GM23338 (cell line): ENCODE results near the gene DGKD. TPM values are rescaled to one million over a fixed set of nuclear protein-coding genes. Genes with fewer than 3 reads are reported as not detected.

Experiments
- ATAC-seq: fragments of 200-7000 bp; cut with Tn5 transposase; 3 replicates; pipeline ENCODE4 v1.9.1; 2020
- DNase-seq: peaks from one replicate; pipeline ENCODE4 v3.0.0-alpha.2; 2015; ENCODE audit warnings: low spot score
- H2AFZ ChIP-seq: fragments of 200-600 bp; sonication (generic); 2 replicates; pipeline ENCODE4 v1.8.0; 2016; ENCODE audit warnings: antibody characterized with exemption, mild to moderate bottlenecking, moderate library complexity
- H3F3A ChIP-seq: fragments of 200-600 bp; sonication (generic); replicated peaks from 2 replicates; pipeline ENCODE4 v1.8.0; 2017; ENCODE audit warnings: antibody characterized with exemption, mixed run types, low read depth
- H3K27ac ChIP-seq: fragments of 200-600 bp; sonication (generic); 2 replicates; pipeline ENCODE4 v1.6.1; 2016; ENCODE audit warnings: low read depth
- H3K27me3 ChIP-seq: fragments of 200-600 bp; sonication (generic); 2 replicates; pipeline ENCODE4 v1.8.0; 2016; ENCODE audit warnings: mild to moderate bottlenecking, mixed run types, moderate library complexity; ENCODE audit not compliant: insufficient read depth
- H3K36me3 ChIP-seq: fragments of 200-600 bp; sonication (generic); 2 replicates; pipeline ENCODE4 v1.8.0; 2016; ENCODE audit warnings: mild to moderate bottlenecking; ENCODE audit not compliant: insufficient read depth
- H3K4me1 ChIP-seq: fragments of 200-600 bp; sonication (generic); 2 replicates; pipeline ENCODE4 v1.8.0; 2016; ENCODE audit warnings: mild to moderate bottlenecking, moderate library complexity; ENCODE audit not compliant: insufficient read depth
- H3K4me2 ChIP-seq: fragments of 200-600 bp; sonication (generic); 2 replicates; pipeline ENCODE4 v1.7.1; 2017; ENCODE audit warnings: mixed run types
- H3K4me3 ChIP-seq: fragments of 200-600 bp; sonication (generic); 2 replicates; pipeline ENCODE4 v1.6.1; 2016; ENCODE audit warnings: mixed run types
- H3K79me2 ChIP-seq: fragments of 200-600 bp; sonication (generic); replicated peaks from 2 replicates; pipeline ENCODE4 v1.8.0; 2017; ENCODE audit warnings: mild to moderate bottlenecking; ENCODE audit not compliant: insufficient read depth
- H3K9me2 ChIP-seq: fragments of 200-600 bp; sonication (generic); 2 replicates; pipeline ENCODE4 v1.8.0; 2017; ENCODE audit not compliant: insufficient read depth
- H4K20me1 ChIP-seq: fragments of 200-600 bp; sonication (generic); replicated peaks from 2 replicates; pipeline ENCODE4 v1.8.0; 2017; ENCODE audit warnings: mild to moderate bottlenecking; ENCODE audit not compliant: insufficient read depth
- H3K27ac Mint-ChIP-seq: 2 replicates; pipeline ENCODE4 v1.8.0; 2020; ENCODE audit warnings: inconsistent platforms, mild to moderate bottlenecking, moderate library complexity, mixed read lengths
- H3K27me3 Mint-ChIP-seq: 3 replicates; pipeline ENCODE4 v1.8.0; 2022; ENCODE audit warnings: low read depth, mild to moderate bottlenecking, moderate library complexity, mixed read lengths, inconsistent platforms; ENCODE audit not compliant: insufficient read depth, poor library complexity
- H3K36me3 Mint-ChIP-seq: 3 replicates; pipeline ENCODE4 v1.8.0; 2021; ENCODE audit warnings: low read depth, mild to moderate bottlenecking, inconsistent platforms, moderate library complexity, mixed read lengths
- H3K4me1 Mint-ChIP-seq: 3 replicates; pipeline ENCODE4 v1.8.0; 2020; ENCODE audit warnings: mild to moderate bottlenecking, inconsistent platforms, mixed read lengths
- H3K4me3 Mint-ChIP-seq: 3 replicates; pipeline ENCODE4 v1.8.0; 2021; ENCODE audit warnings: moderate library complexity, mild to moderate bottlenecking, inconsistent platforms, mixed read lengths
- H3K9me3 Mint-ChIP-seq: 3 replicates; pipeline ENCODE4 v1.8.0; 2020; ENCODE audit warnings: moderate library complexity, mild to moderate bottlenecking, inconsistent platforms, mixed read lengths
- EZH2phosphoT487 ChIP-seq: fragments of 200-600 bp; sonication (generic); IDR thresholded peaks from one replicate; pipeline ENCODE4 v1.8.1; 2018; ENCODE audit warnings: antibody characterized with exemption; ENCODE audit not compliant: unreplicated experiment
- JUNB ChIP-seq: IDR thresholded peaks from one replicate; pipeline ENCODE4 v1.6.1; 2016; ENCODE audit warnings: antibody characterized with exemption; ENCODE audit not compliant: unreplicated experiment
- NANOG ChIP-seq: IDR thresholded peaks from 2 replicates; pipeline ENCODE4 v1.6.1; 2016; ENCODE audit warnings: antibody characterized with exemption, borderline replicate concordance
- ZNF114 ChIP-seq: fragments of 250-450 bp; sonication (Bioruptor Pico); IDR thresholded peaks from 2 replicates; pipeline ENCODE4 v1.5.0; 2020; ENCODE audit warnings: mild to moderate bottlenecking, moderate library complexity
- ZNF331 ChIP-seq: fragments of 250-450 bp; sonication (Bioruptor Pico); IDR thresholded peaks from 2 replicates; pipeline ENCODE4 v1.5.0; 2020; ENCODE audit warnings: low read depth, mild to moderate bottlenecking, moderate library complexity
- polyA plus RNA-seq: library from polyadenylated mRNA; unstranded; fragments of >200 nt; fragmentation: Nextera tagmentation; extraction: Ambion mirVana; gene quantifications from 2 replicates; pipeline ENCODE4 v1.2.1, GENCODE V29; 2016
- total RNA-seq: library from RNA; depleted of rRNA; stranded (reverse); fragments of >200 nt; shearing (Covaris generic); gene quantifications from 2 replicates; pipeline ENCODE4 v1.2.3, GENCODE V29; 2014
- TF ChIP-seq, protein P1 (sequence below): fragments of 250-450 bp; sonication (Bioruptor Pico); IDR thresholded peaks from 2 replicates; pipeline ENCODE4 v1.5.0; 2020; ENCODE audit warnings: mild to moderate bottlenecking, moderate library complexity
- TF ChIP-seq, protein P2 (sequence below): IDR thresholded peaks from one replicate; pipeline ENCODE4 v1.6.1; 2018; ENCODE audit warnings: antibody characterized with exemption; ENCODE audit not compliant: unreplicated experiment
- TF ChIP-seq, protein P3 (sequence below), 2 experiments: fragments of 200-600 bp in 1 of 2; sonication (generic) in 1 of 2; conservative IDR thresholded peaks; 2 replicates each; pipeline versions ENCODE4 v1.5.1 to v1.6.1; 2016 to 2017; ENCODE audit warnings: antibody characterized with exemption in 2 of 2, low read depth in 2 of 2, mild to moderate bottlenecking in 2 of 2, moderate library complexity in 1 of 2

The DGKD gene
- total and polyA plus RNA-seq, 2 experiments from 2014 or later = 11.1 to 23.4 TPM

DNA sequence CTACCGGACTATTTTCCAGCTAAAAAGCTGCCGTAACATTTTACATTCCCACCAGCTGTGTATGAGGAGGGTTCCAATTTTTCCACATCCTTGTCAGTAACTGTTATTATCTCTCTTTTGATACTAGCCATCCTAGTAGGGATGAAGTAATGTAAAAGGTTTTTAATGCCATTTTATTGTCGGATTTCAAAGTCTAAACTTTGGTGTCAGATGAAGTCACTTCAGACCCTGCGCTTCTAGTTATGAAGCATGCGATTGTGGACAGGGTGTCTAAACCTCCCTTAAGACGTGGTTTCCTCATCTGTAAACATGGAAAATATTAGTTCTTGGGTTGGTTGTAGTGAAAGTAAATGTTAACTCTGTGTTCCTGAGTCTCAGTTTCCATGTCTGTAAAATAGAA lies 4.7 kb downstream of the DGKD start (continued):
- TF ChIP-seq, protein P1, sequence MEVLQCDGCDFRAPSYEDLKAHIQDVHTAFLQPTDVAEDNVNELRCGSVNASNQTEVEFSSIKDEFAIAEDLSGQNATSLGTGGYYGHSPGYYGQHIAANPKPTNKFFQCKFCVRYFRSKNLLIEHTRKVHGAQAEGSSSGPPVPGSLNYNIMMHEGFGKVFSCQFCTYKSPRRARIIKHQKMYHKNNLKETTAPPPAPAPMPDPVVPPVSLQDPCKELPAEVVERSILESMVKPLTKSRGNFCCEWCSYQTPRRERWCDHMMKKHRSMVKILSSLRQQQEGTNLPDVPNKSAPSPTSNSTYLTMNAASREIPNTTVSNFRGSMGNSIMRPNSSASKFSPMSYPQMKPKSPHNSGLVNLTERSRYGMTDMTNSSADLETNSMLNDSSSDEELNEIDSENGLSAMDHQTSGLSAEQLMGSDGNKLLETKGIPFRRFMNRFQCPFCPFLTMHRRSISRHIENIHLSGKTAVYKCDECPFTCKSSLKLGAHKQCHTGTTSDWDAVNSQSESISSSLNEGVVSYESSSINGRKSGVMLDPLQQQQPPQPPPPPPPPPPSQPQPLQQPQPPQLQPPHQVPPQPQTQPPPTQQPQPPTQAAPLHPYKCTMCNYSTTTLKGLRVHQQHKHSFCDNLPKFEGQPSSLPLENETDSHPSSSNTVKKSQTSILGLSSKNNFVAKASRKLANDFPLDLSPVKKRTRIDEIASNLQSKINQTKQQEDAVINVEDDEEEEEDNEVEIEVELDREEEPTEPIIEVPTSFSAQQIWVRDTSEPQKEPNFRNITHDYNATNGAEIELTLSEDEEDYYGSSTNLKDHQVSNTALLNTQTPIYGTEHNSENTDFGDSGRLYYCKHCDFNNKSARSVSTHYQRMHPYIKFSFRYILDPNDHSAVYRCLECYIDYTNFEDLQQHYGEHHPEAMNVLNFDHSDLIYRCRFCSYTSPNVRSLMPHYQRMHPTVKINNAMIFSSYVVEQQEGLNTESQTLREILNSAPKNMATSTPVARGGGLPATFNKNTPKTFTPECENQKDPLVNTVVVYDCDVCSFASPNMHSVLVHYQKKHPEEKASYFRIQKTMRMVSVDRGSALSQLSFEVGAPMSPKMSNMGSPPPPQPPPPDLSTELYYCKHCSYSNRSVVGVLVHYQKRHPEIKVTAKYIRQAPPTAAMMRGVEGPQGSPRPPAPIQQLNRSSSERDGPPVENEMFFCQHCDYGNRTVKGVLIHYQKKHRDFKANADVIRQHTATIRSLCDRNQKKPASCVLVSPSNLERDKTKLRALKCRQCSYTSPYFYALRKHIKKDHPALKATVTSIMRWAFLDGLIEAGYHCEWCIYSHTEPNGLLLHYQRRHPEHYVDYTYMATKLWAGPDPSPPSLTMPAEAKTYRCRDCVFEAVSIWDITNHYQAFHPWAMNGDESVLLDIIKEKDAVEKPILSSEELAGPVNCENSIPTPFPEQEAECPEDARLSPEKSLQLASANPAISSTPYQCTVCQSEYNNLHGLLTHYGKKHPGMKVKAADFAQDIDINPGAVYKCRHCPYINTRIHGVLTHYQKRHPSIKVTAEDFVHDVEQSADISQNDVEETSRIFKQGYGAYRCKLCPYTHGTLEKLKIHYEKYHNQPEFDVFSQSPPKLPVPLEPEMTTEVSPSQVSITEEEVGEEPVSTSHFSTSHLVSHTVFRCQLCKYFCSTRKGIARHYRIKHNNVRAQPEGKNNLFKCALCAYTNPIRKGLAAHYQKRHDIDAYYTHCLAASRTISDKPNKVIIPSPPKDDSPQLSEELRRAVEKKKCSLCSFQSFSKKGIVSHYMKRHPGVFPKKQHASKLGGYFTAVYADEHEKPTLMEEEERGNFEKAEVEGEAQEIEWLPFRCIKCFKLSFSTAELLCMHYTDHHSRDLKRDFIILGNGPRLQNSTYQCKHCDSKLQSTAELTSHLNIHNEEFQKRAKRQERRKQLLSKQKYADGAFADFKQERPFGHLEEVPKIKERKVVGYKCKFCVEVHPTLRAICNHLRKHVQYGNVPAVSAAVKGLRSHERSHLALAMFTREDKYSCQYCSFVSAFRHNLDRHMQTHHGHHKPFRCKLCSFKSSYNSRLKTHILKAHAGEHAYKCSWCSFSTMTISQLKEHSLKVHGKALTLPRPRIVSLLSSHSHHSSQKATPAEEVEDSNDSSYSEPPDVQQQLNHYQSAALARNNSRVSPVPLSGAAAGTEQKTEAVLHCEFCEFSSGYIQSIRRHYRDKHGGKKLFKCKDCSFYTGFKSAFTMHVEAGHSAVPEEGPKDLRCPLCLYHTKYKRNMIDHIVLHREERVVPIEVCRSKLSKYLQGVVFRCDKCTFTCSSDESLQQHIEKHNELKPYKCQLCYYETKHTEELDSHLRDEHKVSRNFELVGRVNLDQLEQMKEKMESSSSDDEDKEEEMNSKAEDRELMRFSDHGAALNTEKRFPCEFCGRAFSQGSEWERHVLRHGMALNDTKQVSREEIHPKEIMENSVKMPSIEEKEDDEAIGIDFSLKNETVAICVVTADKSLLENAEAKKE = no peak
- TF ChIP-seq, protein P2, sequence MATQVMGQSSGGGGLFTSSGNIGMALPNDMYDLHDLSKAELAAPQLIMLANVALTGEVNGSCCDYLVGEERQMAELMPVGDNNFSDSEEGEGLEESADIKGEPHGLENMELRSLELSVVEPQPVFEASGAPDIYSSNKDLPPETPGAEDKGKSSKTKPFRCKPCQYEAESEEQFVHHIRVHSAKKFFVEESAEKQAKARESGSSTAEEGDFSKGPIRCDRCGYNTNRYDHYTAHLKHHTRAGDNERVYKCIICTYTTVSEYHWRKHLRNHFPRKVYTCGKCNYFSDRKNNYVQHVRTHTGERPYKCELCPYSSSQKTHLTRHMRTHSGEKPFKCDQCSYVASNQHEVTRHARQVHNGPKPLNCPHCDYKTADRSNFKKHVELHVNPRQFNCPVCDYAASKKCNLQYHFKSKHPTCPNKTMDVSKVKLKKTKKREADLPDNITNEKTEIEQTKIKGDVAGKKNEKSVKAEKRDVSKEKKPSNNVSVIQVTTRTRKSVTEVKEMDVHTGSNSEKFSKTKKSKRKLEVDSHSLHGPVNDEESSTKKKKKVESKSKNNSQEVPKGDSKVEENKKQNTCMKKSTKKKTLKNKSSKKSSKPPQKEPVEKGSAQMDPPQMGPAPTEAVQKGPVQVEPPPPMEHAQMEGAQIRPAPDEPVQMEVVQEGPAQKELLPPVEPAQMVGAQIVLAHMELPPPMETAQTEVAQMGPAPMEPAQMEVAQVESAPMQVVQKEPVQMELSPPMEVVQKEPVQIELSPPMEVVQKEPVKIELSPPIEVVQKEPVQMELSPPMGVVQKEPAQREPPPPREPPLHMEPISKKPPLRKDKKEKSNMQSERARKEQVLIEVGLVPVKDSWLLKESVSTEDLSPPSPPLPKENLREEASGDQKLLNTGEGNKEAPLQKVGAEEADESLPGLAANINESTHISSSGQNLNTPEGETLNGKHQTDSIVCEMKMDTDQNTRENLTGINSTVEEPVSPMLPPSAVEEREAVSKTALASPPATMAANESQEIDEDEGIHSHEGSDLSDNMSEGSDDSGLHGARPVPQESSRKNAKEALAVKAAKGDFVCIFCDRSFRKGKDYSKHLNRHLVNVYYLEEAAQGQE = no peak

DNA sequence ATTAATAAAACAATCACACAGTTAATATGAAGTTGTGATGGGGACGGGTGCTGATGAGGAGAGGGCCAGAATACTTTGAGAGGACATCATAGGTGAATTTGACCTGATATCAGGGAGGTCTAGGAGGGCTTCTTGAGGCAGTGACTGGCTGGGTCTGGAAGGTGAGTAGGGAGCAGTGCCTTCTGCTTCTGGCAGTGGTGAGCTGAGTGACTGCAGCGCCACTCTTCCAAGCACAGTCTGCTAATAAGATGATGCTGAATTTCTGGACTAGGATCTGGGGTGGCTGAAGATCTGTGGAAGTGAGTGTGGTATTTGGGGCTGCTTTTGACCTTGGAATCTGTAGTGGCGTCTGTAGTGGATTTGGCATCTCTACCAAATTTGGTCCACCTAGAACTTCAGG lies 5.5 kb downstream of the DGKD start:
- Histone ChIP-seq H3K27me3 (peaks cover 16% of the 10 kb centered on the region), H3K36me3 (0 out of 2 replicates have a peak, but pooled peaks cover 3% of the 10 kb centered on the region), H3K4me1 (0 out of 2 replicates have a peak, but pooled peaks cover 5% of the 10 kb centered on the region), H3K79me2 (peaks cover 68% of the 10 kb centered on the region), H3K4me2 (no peak overlapping the region), H4K20me1 (peaks cover 20% of the 10 kb centered on the region), H2AFZ (no peak overlapping the region), H3K9me2 (no peaks in the 10 kb centered on the region), H3K4me3 (no peak overlapping the region), H3K27ac (no peak overlapping the region), H3F3A (no peaks in the 10 kb centered on the region)
- Mint-ChIP-seq H3K4me3 (no peak overlapping the region), H3K4me1 (peaks cover 19% of the 10 kb centered on the region), H3K27me3 (peaks cover 11% of the 10 kb centered on the region), H3K27ac (no peak overlapping the region), H3K36me3 (no peaks in the 10 kb centered on the region), H3K9me3 (no peaks in the 10 kb centered on the region)
- no peak for ATAC-seq
- TF ChIP-seq ZNF331 (no peak), NANOG (no peak), JUNB (no peak), EZH2phosphoT487 (no peak), ZNF114 (CRISPR knock-in tag) (no peak)
- TF ChIP-seq, protein P2 = no peak
- TF ChIP-seq, protein P3, sequence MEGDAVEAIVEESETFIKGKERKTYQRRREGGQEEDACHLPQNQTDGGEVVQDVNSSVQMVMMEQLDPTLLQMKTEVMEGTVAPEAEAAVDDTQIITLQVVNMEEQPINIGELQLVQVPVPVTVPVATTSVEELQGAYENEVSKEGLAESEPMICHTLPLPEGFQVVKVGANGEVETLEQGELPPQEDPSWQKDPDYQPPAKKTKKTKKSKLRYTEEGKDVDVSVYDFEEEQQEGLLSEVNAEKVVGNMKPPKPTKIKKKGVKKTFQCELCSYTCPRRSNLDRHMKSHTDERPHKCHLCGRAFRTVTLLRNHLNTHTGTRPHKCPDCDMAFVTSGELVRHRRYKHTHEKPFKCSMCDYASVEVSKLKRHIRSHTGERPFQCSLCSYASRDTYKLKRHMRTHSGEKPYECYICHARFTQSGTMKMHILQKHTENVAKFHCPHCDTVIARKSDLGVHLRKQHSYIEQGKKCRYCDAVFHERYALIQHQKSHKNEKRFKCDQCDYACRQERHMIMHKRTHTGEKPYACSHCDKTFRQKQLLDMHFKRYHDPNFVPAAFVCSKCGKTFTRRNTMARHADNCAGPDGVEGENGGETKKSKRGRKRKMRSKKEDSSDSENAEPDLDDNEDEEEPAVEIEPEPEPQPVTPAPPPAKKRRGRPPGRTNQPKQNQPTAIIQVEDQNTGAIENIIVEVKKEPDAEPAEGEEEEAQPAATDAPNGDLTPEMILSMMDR (conservative IDR thresholded peaks at IDR 0.05; ENCODE audit: low read depth in 2 of 2) = no peak
- DNase-seq = no peak
